Psoas muscle (tissue), 8 donors: ENCODE results near the gene MAST2. TPM values are rescaled to one million over a fixed set of nuclear protein-coding genes. Genes with fewer than 3 reads are reported as not detected.

Experiments
- ATAC-seq, 4 donors: fragments of 200-7000 bp; cut with Tn5 transposase; one replicate each; pipeline ENCODE4 v1.9.1; 2020; ENCODE audit warnings: moderate library complexity in 3 of 4, mild to moderate bottlenecking in 2 of 4
- DNase-seq, 2 donors: peaks; one replicate each; pipeline ENCODE4 v3.0.0-alpha.2; 2020
- H3K27ac ChIP-seq: fragments of 200-600 bp; one replicate; pipeline ENCODE4 v1.8.0; 2022
- H3K27me3 ChIP-seq, 3 donors: fragments of 200-600 bp in 1 of 3; one replicate each; pipeline versions ENCODE4 v1.6.1 to v1.8.0; 2013 to 2022; ENCODE audit warnings: low read length in 2 of 3, mild to moderate bottlenecking in 2 of 3, moderate library complexity in 1 of 3; ENCODE audit not compliant: insufficient read depth in 3 of 3
- H3K36me3 ChIP-seq, 2 donors: fragments of 200-600 bp in 1 of 2; one replicate each; pipeline versions ENCODE4 v1.6.1 to v1.8.0; 2013 to 2022; ENCODE audit warnings: low read depth in 1 of 2, mild to moderate bottlenecking in 1 of 2, moderate library complexity in 1 of 2; ENCODE audit not compliant: insufficient read depth in 1 of 2
- H3K4me1 ChIP-seq: fragments of 200-600 bp; one replicate; pipeline ENCODE4 v1.8.0; 2022
- H3K4me3 ChIP-seq: fragments of 200-600 bp; one replicate; pipeline ENCODE4 v1.8.0; 2022; ENCODE audit warnings: mild to moderate bottlenecking
- H3K9me3 ChIP-seq: fragments of 200-600 bp; one replicate; pipeline ENCODE4 v1.8.0; 2022
- CTCF ChIP-seq: fragments of 200-600 bp; IDR thresholded peaks from one replicate; pipeline ENCODE4 v1.8.0; 2022; ENCODE audit warnings: antibody characterized with exemption
- WGBS, 3 donors: extraction: QIAGEN DNeasy Blood & Tissue Kit; methylation state at CpG; one replicate each; pipeline versions ENCODE4 v1.1.6 to v1.1.7; 2013; 5-methylcytosine and 5-hydroxymethylcytosine counted together
- intact Hi-C, 2 donors: fragments of 100-400 bp; cut with DNase I; formaldehyde crosslinking; loops; one replicate each; pipeline versions ENCODE4 v1.11.0 to v1.14.2; 2022
- polyA plus RNA-seq, 3 donors: library from polyadenylated mRNA; stranded (reverse); fragments of 200-250 nt; gene quantifications; one replicate each; pipeline ENCODE4 v1.2.3, GENCODE V29; 2013
- total RNA-seq, 4 donors: library from RNA; stranded (reverse); fragmentation: NEBNext Ultra II Directional in 2 of 4; extraction: Animal tissue kit (Norgen Biotek cat#: 25700) in 2 of 4; gene quantifications; one replicate each; pipeline versions ENCODE4 v1.2.1 to v1.2.4, GENCODE V29; 2021 to 2023
- donor health status: healthy with polysubstance abuse.
- donor health status: DM: no; HTN: no; CAD: no; lungs with moderate emphysema.
- donor health status: Bipolar disorder and iron deficiency.
- donor health status: healthy.
- donor health status: DM: yes; HTN: yes; CAD: no.
- donor health status: DM: no; HTN: no; CAD: no.
- donor health status: DM: no; HTN: no; CAD: no.
- donor health status: DM: yes; HTN: yes; CAD: no.

The MAST2 gene
- total and polyA plus RNA-seq, 7 donors = 97.8 to 266 (median 159) TPM

GRCh38 chr1:46041551-46041950 lies 238.1 kb downstream of the MAST2 start:
- ATAC-seq = no peak
- 69 to 98% (median 78%) methylated on average over 2 of the region's 2 CpGs for WGBS, 3 donors
- Histone ChIP-seq H3K9me3 (no peaks in the 10 kb centered on the region), H3K4me3 (no peak overlapping the region), H3K27me3 (no peaks in the 10 kb centered on the region), H3K4me1 (peaks cover 56% of the 10 kb centered on the region), H3K36me3 (peaks cover 0 to 32% of the 10 kb centered on the region in 2 donors), H3K27ac (peak overlapping the region; percentile 69)
- no peak for TF ChIP-seq CTCF
- intact Hi-C loops = no loop called here
- no peak for DNase-seq

DNA sequence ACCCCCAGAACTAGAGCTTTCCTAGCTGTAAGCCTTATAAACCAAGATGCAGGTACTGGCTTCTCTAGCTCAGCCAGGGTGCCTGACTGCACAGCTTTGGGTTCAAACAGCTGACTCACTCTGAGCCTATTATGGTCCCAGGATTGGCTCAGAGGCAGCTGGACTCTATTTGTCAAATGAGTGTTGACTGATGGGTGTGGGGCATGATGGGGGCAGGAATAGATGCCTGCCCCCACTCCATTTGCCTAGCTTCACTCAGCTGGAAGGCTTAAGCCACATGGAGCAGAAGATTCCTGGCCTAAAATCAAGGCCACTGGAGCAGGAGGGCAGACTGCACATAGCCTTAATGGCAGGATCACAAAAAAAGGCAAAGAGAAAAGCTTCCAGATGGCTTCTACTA lies 238.6 kb downstream of the MAST2 start:
- Histone ChIP-seq H3K27me3 (no peaks in the 10 kb centered on the region), H3K9me3 (no peaks in the 10 kb centered on the region), H3K4me1 (peaks cover 52% of the 10 kb centered on the region), H3K27ac (peak overlapping the region; percentile 69), H3K4me3 (no peak overlapping the region), H3K36me3 (peaks cover 0 to 33% of the 10 kb centered on the region in 2 donors)
- ATAC-seq (peak; percentile 74 to 81 (median 78)), DNase-seq (peak in 1 of 2 donors; percentile 63)
- TF ChIP-seq CTCF = no peak
- intact Hi-C loops = loop anchor here in 1 of 2 donors (2.0 kb wide), 1 partner anchor 95 kb away; no protein-coding TSS in a partner anchor

- no peaks in the 10 kb centered on the region for H3K9me3 ChIP-seq
- H3K27ac ChIP-seq = no peak overlapping the region
- H3K4me1 ChIP-seq = peaks cover 42% of the 10 kb centered on the region
- ATAC-seq (no peak), DNase-seq (no peak)
- 73 to 87% (median 79%) methylated on average over 11 of the region's 11 CpGs for WGBS, 3 donors
- no peak overlapping the region for H3K4me3 ChIP-seq
- H3K27me3 ChIP-seq = no peaks in the 10 kb centered on the region
- no peak for TF ChIP-seq CTCF
- H3K36me3 ChIP-seq = peaks cover 0 to 33% of the 10 kb centered on the region in 2 donors
- intact Hi-C loops = loop anchor here in 1 of 2 donors (2.0 kb wide), 1 partner anchor 93 kb away; no protein-coding TSS in a partner anchor
Observed at GRCh38 chr1:46043458-46044017, 240.1 kb downstream of the MAST2 start.

GRCh38 chr1:46044116-46044515 lies 240.7 kb downstream of the MAST2 start:
- intact Hi-C loops = no loop called here
- no peak for ATAC-seq

More at GRCh38 chr1:46044116-46044515, 240.7 kb downstream of the MAST2 start:
- no peak overlapping the region for H3K27ac ChIP-seq
- TF ChIP-seq CTCF = no peak
- H3K4me3 ChIP-seq = no peak overlapping the region
- no peaks in the 10 kb centered on the region for H3K9me3 ChIP-seq
- 91 to 97% (median 93%) methylated on average over 5 of the region's 5 CpGs for WGBS, 3 donors
- peaks cover 0 to 33% of the 10 kb centered on the region in 2 donors for H3K36me3 ChIP-seq
- DNase-seq = no peak
- no peaks in the 10 kb centered on the region for H3K27me3 ChIP-seq
- peaks cover 42% of the 10 kb centered on the region for H3K4me1 ChIP-seq
